Vagina (tissue), 2 donors: ENCODE measurements around the gene SLC12A3.

Experiments used
- POLR2A ChIP-seq, 2 donors: fragments of 450-650 bp; IDR thresholded peaks; one replicate each; pipeline ENCODE4 v1.6.1; 2017; ENCODE audit warnings: antibody characterized with exemption in 2 of 2, mild to moderate bottlenecking in 2 of 2, moderate library complexity in 2 of 2
- TF ChIP-seq, protein P1 (sequence below), 3 experiments: fragments of 450-650 bp in 2 of 3; fragments of 200-600 bp in 1 of 3; sonication (generic) in 1 of 3; IDR thresholded peaks; one replicate each; pipeline ENCODE4 v1.5.1; 2017 to 2019; ENCODE audit warnings: antibody characterized with exemption in 3 of 3, mild to moderate bottlenecking in 2 of 3, moderate library complexity in 2 of 3

GRCh38 chr16:56910112-56910511 is 45.1 kb downstream of the SLC12A3 start:
- TF ChIP-seq POLR2A (IDR thresholded peaks at IDR 0.05): no peak
- TF ChIP-seq, protein P1, sequence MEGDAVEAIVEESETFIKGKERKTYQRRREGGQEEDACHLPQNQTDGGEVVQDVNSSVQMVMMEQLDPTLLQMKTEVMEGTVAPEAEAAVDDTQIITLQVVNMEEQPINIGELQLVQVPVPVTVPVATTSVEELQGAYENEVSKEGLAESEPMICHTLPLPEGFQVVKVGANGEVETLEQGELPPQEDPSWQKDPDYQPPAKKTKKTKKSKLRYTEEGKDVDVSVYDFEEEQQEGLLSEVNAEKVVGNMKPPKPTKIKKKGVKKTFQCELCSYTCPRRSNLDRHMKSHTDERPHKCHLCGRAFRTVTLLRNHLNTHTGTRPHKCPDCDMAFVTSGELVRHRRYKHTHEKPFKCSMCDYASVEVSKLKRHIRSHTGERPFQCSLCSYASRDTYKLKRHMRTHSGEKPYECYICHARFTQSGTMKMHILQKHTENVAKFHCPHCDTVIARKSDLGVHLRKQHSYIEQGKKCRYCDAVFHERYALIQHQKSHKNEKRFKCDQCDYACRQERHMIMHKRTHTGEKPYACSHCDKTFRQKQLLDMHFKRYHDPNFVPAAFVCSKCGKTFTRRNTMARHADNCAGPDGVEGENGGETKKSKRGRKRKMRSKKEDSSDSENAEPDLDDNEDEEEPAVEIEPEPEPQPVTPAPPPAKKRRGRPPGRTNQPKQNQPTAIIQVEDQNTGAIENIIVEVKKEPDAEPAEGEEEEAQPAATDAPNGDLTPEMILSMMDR (IDR thresholded peaks at IDR 0.05): no peak
